ENCODE results near the gene TLE7. TPM values are rescaled to one million over a fixed set of nuclear protein-coding genes. Genes with fewer than 3 reads are reported as not detected.

TLE7 gene
- total and polyA plus RNA-seq, 2 experiments from 2014 or later, result 0.44 to 2.5 TPM

- ATAC-seq, result no peak
These were observed 34.1 kb downstream of the TLE7 start for GRCh38 chr16:71407731-71408130.

More at GRCh38 chr16:71407731-71408130, 34.1 kb downstream of the TLE7 start:
- H3K36me3 Mint-ChIP-seq (ENCODE audit: low read depth), result peaks cover 12% of the 10 kb centered on the region
- H3K27ac Mint-ChIP-seq, result no peak overlapping the region
- H3K4me3 ChIP-seq, result no peak overlapping the region
- H3K4me2 ChIP-seq, result no peak overlapping the region
- H3K27ac ChIP-seq (ENCODE audit: low read depth), result no peak overlapping the region
- H3K27me3 ChIP-seq (ENCODE audit: insufficient read depth), result no peaks in the 10 kb centered on the region
- peaks cover 12% of the 10 kb centered on the region for H3K27me3 Mint-ChIP-seq (ENCODE audit: insufficient read depth, low read depth, poor library complexity)
- H3K4me1 ChIP-seq (ENCODE audit: insufficient read depth), result no peaks in the 10 kb centered on the region; the same call in 1 of the 2 replicates
- H3K4me3 Mint-ChIP-seq, result no peak overlapping the region
- no peaks in the 10 kb centered on the region for H3F3A ChIP-seq (replicated peaks; ENCODE audit: low read depth)
- H3K79me2 ChIP-seq (replicated peaks; ENCODE audit: insufficient read depth), result no peaks in the 10 kb centered on the region
- H2AFZ ChIP-seq, result no peak overlapping the region
- H3K4me1 Mint-ChIP-seq, result peaks cover 5% of the 10 kb centered on the region
- no peaks in the 10 kb centered on the region for H3K9me2 ChIP-seq (ENCODE audit: insufficient read depth)
- peaks cover 22% of the 10 kb centered on the region for H3K9me3 Mint-ChIP-seq
- no peaks in the 10 kb centered on the region for H4K20me1 ChIP-seq (replicated peaks; ENCODE audit: insufficient read depth)
- no peaks in the 10 kb centered on the region; the same call in 1 of the 2 replicates for H3K36me3 ChIP-seq (ENCODE audit: insufficient read depth)
- TF ChIP-seq JUNB (IDR thresholded peaks at IDR 0.05; ENCODE audit: unreplicated experiment) (no peak), ETS1 (IDR thresholded peaks at IDR 0.05) (no peak), ZNF462 (CRISPR knock-in tag; IDR thresholded peaks at IDR 0.05) (no peak), POLR2AphosphoS5 (IDR thresholded peaks at IDR 0.05; ENCODE audit: low read depth) (no peak)
- no peak for DNase-seq (ENCODE audit: low spot score)

All from GM23338 (cell line).